C4-2B (cell line): ENCODE results near the gene MAP3K13.
"Not testable (repeated sequence)": the region's sequence is repeated elsewhere in the genome, so short reads cannot be mapped to it uniquely, and the experiment has no call there.

ENCODE experiments used
- H3K27ac ChIP-seq: fragments of 450-650 bp; 2 replicates; pipeline ENCODE4 v1.5.1; 2017
- ZFX ChIP-seq: fragments of 450-650 bp; IDR thresholded peaks from 2 replicates; pipeline ENCODE4 v1.6.1; 2017
- TF ChIP-seq, protein P1 (sequence below): fragments of 450-650 bp; conservative IDR thresholded peaks from 2 replicates; pipeline ENCODE4 v1.5.1; 2017; ENCODE audit warnings: mild to moderate bottlenecking

MAP3K13 gene

DNA sequence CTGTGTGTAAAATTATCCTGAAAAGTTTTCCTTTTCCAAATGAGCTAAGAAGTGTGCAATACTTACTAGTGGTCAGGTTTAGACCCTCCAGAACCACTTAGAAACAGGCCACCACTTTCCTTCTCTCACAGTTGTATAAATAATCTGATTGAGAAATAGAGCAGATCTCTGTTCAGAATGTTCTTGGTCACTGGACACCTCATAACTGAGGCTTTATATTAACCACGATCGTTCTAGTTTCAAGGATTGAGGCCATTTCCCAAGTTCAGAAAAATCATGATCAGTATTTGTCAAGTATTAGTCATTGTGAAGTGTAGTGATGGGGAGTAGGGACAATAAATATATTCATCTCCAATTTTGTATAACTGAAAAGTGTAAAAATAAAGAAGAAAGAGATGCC lies 1.0 kb upstream of the MAP3K13 start:
- H3K27ac ChIP-seq, result no peak overlapping the region
- TF ChIP-seq, protein P1, sequence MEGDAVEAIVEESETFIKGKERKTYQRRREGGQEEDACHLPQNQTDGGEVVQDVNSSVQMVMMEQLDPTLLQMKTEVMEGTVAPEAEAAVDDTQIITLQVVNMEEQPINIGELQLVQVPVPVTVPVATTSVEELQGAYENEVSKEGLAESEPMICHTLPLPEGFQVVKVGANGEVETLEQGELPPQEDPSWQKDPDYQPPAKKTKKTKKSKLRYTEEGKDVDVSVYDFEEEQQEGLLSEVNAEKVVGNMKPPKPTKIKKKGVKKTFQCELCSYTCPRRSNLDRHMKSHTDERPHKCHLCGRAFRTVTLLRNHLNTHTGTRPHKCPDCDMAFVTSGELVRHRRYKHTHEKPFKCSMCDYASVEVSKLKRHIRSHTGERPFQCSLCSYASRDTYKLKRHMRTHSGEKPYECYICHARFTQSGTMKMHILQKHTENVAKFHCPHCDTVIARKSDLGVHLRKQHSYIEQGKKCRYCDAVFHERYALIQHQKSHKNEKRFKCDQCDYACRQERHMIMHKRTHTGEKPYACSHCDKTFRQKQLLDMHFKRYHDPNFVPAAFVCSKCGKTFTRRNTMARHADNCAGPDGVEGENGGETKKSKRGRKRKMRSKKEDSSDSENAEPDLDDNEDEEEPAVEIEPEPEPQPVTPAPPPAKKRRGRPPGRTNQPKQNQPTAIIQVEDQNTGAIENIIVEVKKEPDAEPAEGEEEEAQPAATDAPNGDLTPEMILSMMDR, result no peak
- TF ChIP-seq ZFX, result no peak

GRCh38 chr3:185363662-185364203 lies 797 bp downstream of the MAP3K13 start:
- TF ChIP-seq, protein P1, result no peak
- no peak for TF ChIP-seq ZFX
- H3K27ac ChIP-seq, result peak overlapping the region; percentile 9

GRCh38 chr3:185365291-185366073 lies 2.5 kb downstream of the MAP3K13 start:
- no peak overlapping the region for H3K27ac ChIP-seq

DNA sequence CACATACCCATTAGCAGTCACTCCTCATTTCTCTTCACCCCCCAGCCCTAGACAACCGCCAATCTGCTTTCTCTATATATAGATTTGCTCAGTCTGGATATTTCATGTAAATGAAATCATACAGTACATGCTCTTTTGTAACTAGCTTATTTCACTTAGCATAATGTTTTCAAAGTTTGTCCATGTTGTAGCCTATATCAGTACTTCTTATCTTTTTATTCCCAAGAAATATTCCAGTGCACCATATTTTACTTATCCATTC lies 3.1 kb downstream of the MAP3K13 start:
- no peak overlapping the region for H3K27ac ChIP-seq
- TF ChIP-seq, protein P1, result no peak
- TF ChIP-seq ZFX, result no peak

More at GRCh38 chr3:185365291-185366073, 2.5 kb downstream of the MAP3K13 start:
- no peak for TF ChIP-seq ZFX
- TF ChIP-seq, protein P1, result no peak

GRCh38 chr3:185366913-185367312 lies 4.0 kb downstream of the MAP3K13 start:
- H3K27ac ChIP-seq, result no peak overlapping the region
- no peak for TF ChIP-seq ZFX
- TF ChIP-seq, protein P1, result no peak

DNA sequence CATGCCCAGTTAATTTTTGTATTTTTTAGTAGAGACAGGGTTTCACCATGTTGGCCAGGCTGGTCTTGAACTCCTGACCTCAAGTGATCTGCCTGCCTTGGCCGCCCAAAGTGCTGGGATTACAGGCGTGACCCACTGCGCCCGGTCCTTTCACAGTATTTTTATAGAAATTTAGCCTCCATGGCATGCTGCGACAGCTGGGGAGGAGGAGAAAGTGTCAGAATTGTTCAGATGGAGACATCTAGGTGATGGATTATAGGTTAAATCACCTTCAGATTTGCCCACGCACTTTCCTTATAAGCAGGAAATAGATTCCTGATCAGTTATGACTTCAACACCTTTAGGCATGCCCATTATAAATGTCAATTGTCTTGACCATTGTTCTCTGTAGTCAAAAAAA lies 7.4 kb downstream of the MAP3K13 start:
- not testable (repeated sequence) for H3K27ac ChIP-seq

- TF ChIP-seq ZFX, result no peak
- TF ChIP-seq, protein P1, result no peak
- no peak overlapping the region for H3K27ac ChIP-seq
These were observed 8.6 kb downstream of the MAP3K13 start for GRCh38 chr3:185371306-185372074.
